H1 (cell line): ENCODE results near the gene SPATS1. TPM values are rescaled to one million over a fixed set of nuclear protein-coding genes. Genes with fewer than 3 reads are reported as not detected.
A peak's percentile ranks its signal among the peaks of the same experiment; 100 is the strongest.

Experiments
- CTCF ChIA-PET: fragments of 300-600 bp; sonication (Branson Sonifier 250); formaldehyde crosslinking; loops from one replicate; lab custom pipeline; 2021; ENCODE audit not compliant: partially characterized antibody; lab: Charles Lee
- POLR2A ChIA-PET: fragments of 300-600 bp; sonication (Branson Sonifier 250); formaldehyde crosslinking; loops from one replicate; lab custom pipeline; 2021; ENCODE audit warnings: inconsistent platforms; ENCODE audit not compliant: partially characterized antibody; lab: Charles Lee
- DNase-seq, 2 experiments: peaks; one replicate each; pipeline versions ENCODE4 v3.0.0 to v3.0.0-alpha.2; 2010 to 2022; ENCODE audit warnings: low spot score in 2 of 2, low read depth in 1 of 2, mixed read lengths in 1 of 2
- FAIRE-seq: peaks from 2 replicates; lab custom pipeline; 2011; peaks lifted over from hg19 to GRCh38; lab: Jason Lieb, UNC
- H2AFZ ChIP-seq: 2 replicates; pipeline ENCODE4 v1.8.1; 2012; ENCODE audit warnings: low read length, inconsistent platforms
- H2AK5ac ChIP-seq: 2 replicates; pipeline ENCODE4 v1.6.1; 2013; ENCODE audit warnings: low read depth, low read length
- H2BK120ac ChIP-seq: replicated peaks from 2 replicates; pipeline ENCODE3; 2013; ENCODE audit warnings: low read depth, low read length, inconsistent platforms
- H2BK12ac ChIP-seq: 2 replicates; pipeline ENCODE4 v1.6.1; 2013; ENCODE audit warnings: low read depth, low read length
- H2BK15ac ChIP-seq: 2 replicates; pipeline ENCODE4 v1.6.1; 2013; ENCODE audit warnings: low read length
- H2BK20ac ChIP-seq: 2 replicates; pipeline ENCODE4 v1.6.1; 2013; ENCODE audit warnings: low read length
- H2BK5ac ChIP-seq: 2 replicates; pipeline ENCODE4 v1.6.1; 2013; ENCODE audit warnings: low read depth, low read length
- H3K14ac ChIP-seq: 2 replicates; pipeline ENCODE4 v1.6.1; 2013; ENCODE audit warnings: inconsistent platforms; ENCODE audit not compliant: insufficient read length
- H3K18ac ChIP-seq: 2 replicates; pipeline ENCODE4 v1.6.1; 2013; ENCODE audit warnings: low read length; ENCODE audit errors: extremely low read depth
- H3K23ac ChIP-seq: 2 replicates; pipeline ENCODE4 v1.6.1; 2013; ENCODE audit warnings: inconsistent platforms; ENCODE audit not compliant: insufficient read length
- H3K23me2 ChIP-seq: 2 replicates; pipeline ENCODE4 v1.6.1; 2013; ENCODE audit warnings: low read depth, low read length
- H3K27ac ChIP-seq: 2 replicates; pipeline ENCODE4 v1.6.1; 2011; ENCODE audit warnings: low read depth, low read length, inconsistent platforms
- H3K27me3 ChIP-seq, 4 experiments: replicated peaks in 1 of 4; 1 replicate in 1 of 4; 2 replicates in 3 of 4; pipeline versions ENCODE4 v1.6.1 to v1.8.1; 2011 to 2013; ENCODE audit warnings: low read length in 3 of 4, mild to moderate bottlenecking in 3 of 4, inconsistent platforms in 2 of 4, mixed read lengths in 2 of 4, moderate library complexity in 1 of 4; ENCODE audit not compliant: control insufficient read depth in 3 of 4, insufficient read depth in 3 of 4; ENCODE audit errors: extremely low read depth in 1 of 4
- H3K36me3 ChIP-seq, 4 experiments: 2 replicates each; pipeline versions ENCODE4 v1.6.1 to v1.8.1; 2011 to 2013; ENCODE audit warnings: mild to moderate bottlenecking in 4 of 4, low read length in 3 of 4, moderate library complexity in 2 of 4, control low read depth in 1 of 4, inconsistent platforms in 1 of 4; ENCODE audit not compliant: insufficient read depth in 4 of 4, control insufficient read depth in 2 of 4
- H3K4ac ChIP-seq: replicated peaks from 2 replicates; pipeline ENCODE3; 2013; ENCODE audit warnings: low read length, low read depth, mixed read lengths, inconsistent platforms; ENCODE audit not compliant: insufficient read length
- H3K4me1 ChIP-seq, 4 experiments: replicated peaks in 1 of 4; 1 replicate in 1 of 4; 2 replicates in 3 of 4; pipeline versions ENCODE4 v1.6.1 to v1.8.1; 2011 to 2013; ENCODE audit warnings: low read length in 3 of 4, inconsistent platforms in 2 of 4, mixed read lengths in 1 of 4; ENCODE audit not compliant: insufficient read depth in 4 of 4, control insufficient read depth in 3 of 4
- H3K4me2 ChIP-seq, 2 experiments: 2 replicates each; pipeline versions ENCODE4 v1.6.1 to v1.8.1; 2011 to 2013; ENCODE audit warnings: low read depth in 2 of 2, low read length in 2 of 2, control low read depth in 1 of 2, inconsistent platforms in 1 of 2, mild to moderate bottlenecking in 1 of 2; ENCODE audit not compliant: insufficient read depth in 1 of 2
- H3K4me3 ChIP-seq, 4 experiments: fragments of 200-600, 300-600 bp in 1 of 4; sonication (generic), shearing (Covaris generic), sonication (Bioruptor Twin) in 1 of 4; 2 replicates each; pipeline versions ENCODE4 v1.5.1 to v1.8.1; 2011 to 2016; ENCODE audit warnings: low read length in 4 of 4, low read depth in 3 of 4, control low read depth in 2 of 4, inconsistent platforms in 2 of 4, mild to moderate bottlenecking in 2 of 4, mixed read lengths in 1 of 4, moderate library complexity in 1 of 4; ENCODE audit not compliant: insufficient read depth in 2 of 4; ENCODE audit errors: extremely low read depth in 1 of 4
- H3K56ac ChIP-seq: replicated peaks from 2 replicates; pipeline ENCODE3; 2013; ENCODE audit warnings: low read depth, mild to moderate bottlenecking, mixed read lengths, low read length, inconsistent platforms; ENCODE audit not compliant: insufficient read length
- H3K79me1 ChIP-seq: 2 replicates; pipeline ENCODE4 v1.6.1; 2013; ENCODE audit warnings: low read depth, low read length, control low read depth
- H3K79me2 ChIP-seq, 2 experiments: 2 replicates each; pipeline versions ENCODE4 v1.6.1 to v1.8.1; 2012 to 2013; ENCODE audit warnings: low read length in 2 of 2, mild to moderate bottlenecking in 2 of 2, inconsistent platforms in 1 of 2; ENCODE audit not compliant: insufficient read depth in 2 of 2, control insufficient read depth in 1 of 2
- H3K9ac ChIP-seq, 4 experiments: replicated peaks in 1 of 4; 1 replicate in 1 of 4; 2 replicates in 3 of 4; pipeline versions ENCODE4 v1.6.1 to v1.8.1; 2011 to 2013; ENCODE audit warnings: low read depth in 3 of 4, low read length in 3 of 4, control low read depth in 2 of 4, mild to moderate bottlenecking in 2 of 4, moderate library complexity in 2 of 4, inconsistent platforms in 1 of 4; ENCODE audit errors: extremely low read depth in 1 of 4
- H3K9me3 ChIP-seq, 2 experiments: 2 replicates each; pipeline versions ENCODE4 v1.6.1 to v1.8.1; 2012 to 2013; ENCODE audit warnings: mild to moderate bottlenecking in 2 of 2, moderate library complexity in 2 of 2, control low read depth in 1 of 2, inconsistent platforms in 1 of 2, low read depth in 1 of 2, low read length in 1 of 2, mixed read lengths in 1 of 2; ENCODE audit not compliant: insufficient read depth in 2 of 2
- H4K20me1 ChIP-seq, 2 experiments: replicated peaks in 1 of 2; 2 replicates each; pipeline versions ENCODE3 to v1.8.1; 2011 to 2013; ENCODE audit warnings: inconsistent platforms in 2 of 2, low read length in 2 of 2, mild to moderate bottlenecking in 1 of 2; ENCODE audit not compliant: insufficient read depth in 2 of 2, control insufficient read depth in 1 of 2
- H4K5ac ChIP-seq: 2 replicates; pipeline ENCODE4 v1.6.1; 2013; ENCODE audit warnings: low read length, low read depth, mixed read lengths, inconsistent platforms; ENCODE audit not compliant: insufficient read length
- H4K8ac ChIP-seq: 2 replicates; pipeline ENCODE4 v1.8.0; 2013; ENCODE audit warnings: mild to moderate bottlenecking, moderate library complexity, low read length, inconsistent platforms; ENCODE audit not compliant: insufficient read depth; ENCODE audit errors: extremely low read depth
- H4K91ac ChIP-seq: replicated peaks from 2 replicates; pipeline ENCODE3; 2013; ENCODE audit warnings: low read length, mixed read lengths, inconsistent platforms; ENCODE audit not compliant: insufficient read length
- RXRA ChIP-seq: IDR thresholded peaks from 2 replicates; pipeline ENCODE4 v1.6.1; 2011; ENCODE audit warnings: low read depth, mild to moderate bottlenecking, low read length, moderate library complexity; ENCODE audit not compliant: insufficient read depth
- SP1 ChIP-seq: IDR thresholded peaks from 2 replicates; pipeline ENCODE4 v1.6.1; 2011; ENCODE audit warnings: low read depth, low read length
- YY1 ChIP-seq: IDR thresholded peaks from 2 replicates; pipeline ENCODE4 v1.6.1; 2011; ENCODE audit warnings: low read depth, mild to moderate bottlenecking, low read length
- WGBS, 2 experiments: shearing (Covaris generic) in 1 of 2; methylation state at CpG; one replicate each; pipeline versions ENCODE4 v1.1.6 to v1.1.7; 2013 to 2015; ENCODE audit warnings: low lambda C conversion rate in 2 of 2, mixed read lengths in 2 of 2, inconsistent platforms in 1 of 2, low coverage in 1 of 2, missing lambda C conversion rate in 1 of 2; ENCODE audit not compliant: insufficient replicate concordance in 2 of 2, insufficient coverage in 1 of 2, insufficient read length in 1 of 2; ENCODE audit errors: extremely low coverage in 1 of 2, missing lambda C conversion rate in 1 of 2; 5-methylcytosine and 5-hydroxymethylcytosine counted together
- polyA plus RNA-seq, 7 experiments: library from polyadenylated mRNA; depleted of rRNA in 3 of 7; stranded (reverse) in 5 of 7; unstranded in 2 of 7; fragments of >200 nt in 5 of 7; fragments of 200-250 nt in 2 of 7; gene quantifications; 1 replicate in 5 of 7; 2 replicates in 1 of 7; 4 replicates in 1 of 7; pipeline versions ENCODE4 v1.2.1 to v1.2.3, GENCODE V29; 2011 to 2013; ENCODE audit warnings: missing spikeins in 2 of 7, mixed read lengths in 2 of 7
- total RNA-seq: library from RNA; stranded (reverse); fragmentation: NEBNext Ultra II Directional; extraction: Animal tissue kit (Norgen Biotek cat#: 25700); gene quantifications from 2 replicates; pipeline ENCODE4 v1.2.1, GENCODE V29; 2021

Gene SPATS1
- total and polyA plus RNA-seq, 2 of the 8 experiments (the other 6 are each of a cell fraction or from before 2014, with no cell fraction given), result not detected

DNA sequence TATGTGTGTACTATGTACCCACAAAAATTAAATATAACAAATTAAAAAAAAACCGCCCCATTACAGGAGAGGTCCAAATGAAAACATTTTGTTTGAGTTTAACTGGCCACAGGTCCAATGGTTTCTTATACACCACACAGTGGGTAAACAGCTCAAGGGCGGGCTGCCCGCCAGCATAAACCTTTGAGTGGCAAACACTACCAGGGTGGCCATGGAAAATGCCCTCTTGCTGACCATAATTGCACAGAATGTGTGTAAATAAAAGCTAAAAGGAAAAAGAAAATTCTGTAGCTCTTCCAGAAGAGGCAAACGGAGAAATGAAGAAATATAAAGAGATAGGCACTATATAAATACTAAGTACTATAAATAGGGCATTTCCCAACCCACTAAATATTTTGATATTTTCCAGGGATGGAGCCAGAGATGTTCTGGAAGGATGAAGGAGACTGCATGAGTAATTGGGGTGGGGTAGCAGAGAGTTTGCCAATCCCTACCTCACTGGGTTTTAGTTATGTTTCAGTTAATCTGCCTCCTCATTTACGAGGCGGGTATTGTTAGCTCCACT is 44.0 kb downstream of the SPATS1 start:
- WGBS, 2 experiments, result 87% methylated on average over 6 of the region's 6 CpGs; no CpG with 5 or more reads in 1 of the 2 experiments
- Histone ChIP-seq H2BK20ac (no peak overlapping the region), H4K91ac (no peak overlapping the region), H3K4ac (no peak overlapping the region), H3K4me2 (peak overlapping the region; percentile 60 to 86), H2AFZ (peak overlapping the region; percentile 83; the same call in 1 of the 2 replicates), H3K4me1 (peaks cover 0 to 7% (median 1%) of the 10 kb centered on the region in 4 experiments; a peak in 3 of 7 replicates), H3K79me1 (peaks cover 11% of the 10 kb centered on the region), H2BK5ac (no peak overlapping the region; the same call in 1 of the 2 replicates), H2BK15ac (no peak overlapping the region), H3K9me3 (no peaks in the 10 kb centered on the region), H3K27ac (0 out of 2 replicates have a peak overlapping the region, but pooled peaks have one; percentile 93), H3K23ac (no peak overlapping the region), H3K4me3 (peak overlapping the region; percentile 72 to 96 (median 86); a peak in 5 of 8 replicates), H3K18ac (no peak overlapping the region), H4K20me1 (peaks cover 0 to 8% of the 10 kb centered on the region in 2 experiments), H3K14ac (no peak overlapping the region), H3K56ac (no peak overlapping the region), H4K8ac (no peak overlapping the region), H3K79me2 (peaks cover 16 to 27% of the 10 kb centered on the region in 2 experiments), H3K27me3 (no peaks in the 10 kb centered on the region), H3K23me2 (peaks cover 8% of the 10 kb centered on the region), H2AK5ac (no peak overlapping the region), H2BK120ac (no peak overlapping the region), H3K9ac (peak overlapping the region; percentile 41 to 99 (median 96); a peak in 6 of 7 replicates), H4K5ac (no peak overlapping the region), H2BK12ac (peak overlapping the region; percentile 81; the same call in 1 of the 2 replicates), H3K36me3 (peaks cover 2 to 8% (median 4%) of the 10 kb centered on the region in 4 experiments; a peak in 5 of 8 replicates)
- POLR2A ChIA-PET, result interaction anchor here (0.7 to 3.4 kb wide), 6 partner anchors 10 to 259 kb away, joined by 3 to 13 read pairs (median 6); partner anchors contain the start of genes HSP90AB1, MRPL14, SLC35B2 and TMEM63B
- CTCF ChIA-PET, result no interaction called here
- DNase-seq (no peak), FAIRE-seq (no peak)
- TF ChIP-seq YY1 (no peak), SP1 (no peak), RXRA (no peak)
